Occipital lobe (tissue), 2 donors: ENCODE results near the gene OSBPL5. TPM values are rescaled to one million over a fixed set of nuclear protein-coding genes. Genes with fewer than 3 reads are reported as not detected.

Experiments
- DNase-seq: peaks from one replicate; lab custom pipeline; 2025; lab: John Stamatoyannopoulos, UW
- total RNA-seq: library from RNA; depleted of rRNA; stranded (reverse); fragments of >200 nt; gene quantifications from one replicate; pipeline ENCODE4 v1.2.3, GENCODE V29; 2014

The OSBPL5 gene
- total RNA-seq, 1 donor from 2014 or later = 31.2 TPM

GRCh38 chr11:3104961-3105790, 59.9 kb downstream of the OSBPL5 start:
- DNase-seq = no peak

DNA sequence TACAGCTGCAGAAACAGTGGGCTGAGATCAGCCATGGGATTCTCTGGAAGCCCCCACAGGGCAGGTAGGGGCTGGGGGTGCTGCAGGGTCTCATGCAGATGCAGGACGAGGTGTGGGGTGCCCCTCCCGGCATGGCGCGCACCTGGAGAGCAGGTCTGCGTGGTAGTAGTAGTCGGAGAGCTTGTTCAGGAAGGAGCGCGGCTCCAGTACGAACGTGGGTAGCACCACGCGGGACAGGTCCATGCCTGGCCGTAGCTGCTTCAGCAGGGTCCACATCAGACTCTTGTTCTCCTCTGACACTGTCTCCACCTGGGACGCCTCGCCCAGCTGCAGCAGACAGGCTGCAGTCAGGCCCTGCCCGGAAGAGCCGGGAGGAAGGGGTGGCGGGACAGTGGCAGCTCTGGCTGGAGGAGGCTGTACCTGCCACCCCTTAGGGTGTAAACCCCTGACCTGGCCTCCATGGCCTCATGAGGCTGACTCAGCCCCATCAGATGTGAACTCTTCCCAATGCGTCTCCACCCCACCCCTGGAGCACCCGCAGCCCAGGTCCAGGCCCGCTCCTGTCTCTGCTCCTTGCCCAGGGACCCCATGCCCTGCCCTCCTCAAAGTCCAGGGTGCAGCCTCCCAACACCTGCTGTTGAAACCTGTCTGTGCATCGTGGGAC, 60.9 kb downstream of the OSBPL5 start:
- DNase-seq = no peak

- no peak for DNase-seq
These were observed 62.0 kb downstream of the OSBPL5 start for GRCh38 chr11:3103076-3103475.

GRCh38 chr11:3102641-3102921, 62.5 kb downstream of the OSBPL5 start:
- DNase-seq = no peak

DNA sequence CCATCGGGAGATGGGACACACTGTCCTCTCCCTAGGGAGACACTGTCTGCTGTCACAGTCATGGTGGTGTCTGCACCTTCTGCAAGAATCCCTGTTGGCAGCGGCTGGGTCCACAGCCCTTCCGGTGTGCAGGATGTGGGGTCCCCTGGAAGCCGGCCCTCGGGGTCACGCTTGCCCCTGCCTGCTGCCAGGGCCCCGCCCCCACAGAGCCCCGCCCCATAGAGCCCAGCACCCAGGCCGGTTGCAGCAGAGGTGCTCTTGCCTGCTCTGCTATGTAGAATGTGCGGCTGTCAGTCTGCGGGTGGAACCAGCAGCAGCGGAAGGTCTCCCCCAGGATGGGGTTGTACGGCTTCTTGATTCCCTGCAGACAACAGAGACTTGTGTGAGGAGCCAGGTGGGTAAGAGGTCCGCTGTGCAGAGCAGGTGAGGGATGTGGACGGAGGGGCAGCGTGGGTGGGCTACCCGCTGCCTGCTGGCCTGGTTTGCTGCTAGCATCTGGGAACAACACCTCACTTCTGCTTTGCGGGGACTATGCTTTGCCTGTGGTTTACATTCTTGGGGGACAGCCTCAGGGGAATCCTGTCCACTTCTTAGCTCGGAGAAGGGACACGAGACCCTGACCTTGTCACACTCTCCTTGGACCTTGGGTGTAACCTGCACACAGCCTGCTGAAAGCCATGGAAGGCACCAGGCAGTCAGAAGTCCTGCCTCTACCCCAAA, 63.0 kb downstream of the OSBPL5 start:
- DNase-seq = no peak

DNA sequence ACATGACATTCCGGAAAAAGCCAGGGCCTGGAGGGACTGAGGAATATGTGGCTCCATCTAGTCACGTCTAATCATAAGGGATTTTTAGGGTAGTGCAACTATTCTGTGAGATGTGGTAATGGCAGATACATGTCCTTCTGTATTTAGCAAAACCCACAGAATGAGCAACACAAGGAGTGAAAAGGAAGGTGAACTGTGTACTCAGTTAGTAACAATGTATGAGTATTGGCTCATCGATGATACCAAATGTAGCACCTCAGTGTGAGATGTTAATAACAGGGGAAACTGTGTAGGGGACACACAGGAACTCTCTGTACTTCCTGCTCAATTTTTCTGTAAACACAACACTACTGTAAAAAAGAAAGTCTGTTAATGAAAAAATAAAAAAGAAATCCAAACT, 65.9 kb downstream of the OSBPL5 start:
- DNase-seq = no peak

GRCh38 chr11:3096909-3097530, 68.1 kb downstream of the OSBPL5 start:
- no peak for DNase-seq

DNA sequence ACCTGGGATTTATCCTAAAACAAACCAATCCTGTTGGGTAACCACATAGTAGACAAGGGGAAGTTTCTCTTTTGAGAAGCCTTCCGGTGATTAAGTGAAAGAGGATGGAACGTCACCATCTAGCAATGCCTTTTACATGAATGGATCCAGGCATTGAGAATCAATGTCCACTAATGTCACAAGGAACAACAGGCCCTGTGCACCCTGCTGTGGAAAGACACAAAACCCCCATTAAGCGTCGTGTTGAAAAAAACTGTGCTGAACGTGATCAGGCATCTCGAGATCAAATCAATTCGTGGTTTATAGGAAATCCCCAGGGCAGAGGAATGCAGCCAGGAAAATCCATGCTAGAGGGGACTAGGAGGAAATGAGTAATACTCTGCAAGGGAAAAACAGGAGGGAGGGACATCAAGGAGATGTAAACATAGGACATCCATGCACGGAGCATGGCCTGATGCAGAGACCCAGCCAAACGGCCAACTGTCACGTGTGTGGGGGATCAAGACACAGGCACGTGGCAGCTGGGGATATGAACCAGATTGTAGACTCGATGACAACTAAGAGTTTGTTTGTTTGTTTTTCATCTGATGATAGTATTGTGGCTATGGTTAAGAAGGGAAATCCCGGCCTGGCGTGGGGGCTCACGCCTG, 69.3 kb downstream of the OSBPL5 start:
- no peak for DNase-seq

DNA sequence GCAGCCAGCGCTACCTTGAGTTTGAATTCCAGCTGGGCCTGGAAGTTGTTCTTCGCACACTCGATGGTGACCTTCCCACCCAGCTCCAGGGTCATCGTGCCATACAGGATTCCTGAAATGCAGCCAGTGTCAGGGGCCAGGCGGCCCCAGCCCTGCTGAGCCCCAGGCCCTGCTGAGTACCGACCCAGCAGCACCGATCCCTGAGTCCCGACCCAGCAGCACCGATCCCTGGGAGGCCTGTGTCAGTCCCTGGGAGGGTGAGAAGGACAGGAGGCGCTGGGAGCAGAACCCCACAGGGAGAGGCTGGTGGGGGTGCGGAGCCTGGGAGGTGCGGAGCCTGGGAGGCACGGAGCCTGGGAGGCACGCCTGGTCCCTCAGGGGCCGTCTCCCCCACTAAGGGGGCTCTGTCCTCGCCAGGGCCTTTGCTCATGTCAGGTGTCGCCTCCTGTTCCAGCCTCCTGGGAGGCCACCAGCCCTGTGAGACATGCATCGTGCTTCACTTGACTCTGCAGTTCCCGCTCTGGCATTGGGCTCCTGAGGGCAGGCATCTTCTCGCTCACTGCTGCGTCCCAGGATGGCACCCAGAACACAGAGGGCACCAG, 70.8 kb downstream of the OSBPL5 start:
- no peak for DNase-seq

DNA sequence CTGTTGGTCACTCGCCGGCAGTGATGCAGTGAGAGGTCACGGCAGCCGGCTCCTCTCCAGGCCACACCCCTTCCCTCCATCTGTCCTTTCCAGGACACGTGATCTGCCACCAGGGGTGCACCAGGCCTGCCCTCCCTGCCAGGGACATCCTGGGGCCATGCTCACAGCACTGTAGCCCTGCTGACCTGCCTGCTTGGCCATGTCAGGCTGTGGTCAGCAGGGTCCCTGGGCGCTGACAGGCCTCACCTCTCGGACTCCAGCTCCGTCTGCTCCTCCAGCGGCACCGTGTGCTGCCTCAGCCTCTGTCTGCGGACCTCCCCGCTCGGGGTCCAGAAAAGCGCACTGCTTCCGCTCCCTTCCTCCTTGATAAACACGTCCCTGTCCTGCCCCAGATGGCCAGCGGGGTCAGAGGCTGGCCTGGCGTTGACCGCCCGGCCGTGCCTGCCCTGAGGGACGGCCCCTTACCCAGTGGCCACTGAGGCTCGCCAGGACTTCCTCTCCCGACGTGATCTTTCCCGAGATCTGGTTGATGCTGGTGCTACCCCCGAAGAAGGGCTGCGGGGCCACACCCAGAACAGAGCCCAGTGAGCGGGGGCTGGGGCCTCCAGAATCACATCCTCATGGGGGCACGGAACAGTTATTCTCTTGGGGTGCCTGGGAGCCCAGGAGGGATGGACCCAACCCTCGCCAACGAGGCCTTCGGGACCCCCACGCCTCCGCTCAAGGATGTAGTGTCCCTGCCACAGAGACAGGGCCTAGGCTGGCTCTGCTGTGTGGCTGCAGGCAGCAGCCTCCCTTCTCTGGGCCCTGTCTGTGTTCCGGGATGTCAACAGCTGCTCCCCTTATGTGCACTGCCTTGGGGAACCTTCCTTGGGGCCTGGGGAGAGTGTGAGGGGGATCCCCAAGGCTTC, 71.6 kb downstream of the OSBPL5 start:
- DNase-seq = no peak

DNA sequence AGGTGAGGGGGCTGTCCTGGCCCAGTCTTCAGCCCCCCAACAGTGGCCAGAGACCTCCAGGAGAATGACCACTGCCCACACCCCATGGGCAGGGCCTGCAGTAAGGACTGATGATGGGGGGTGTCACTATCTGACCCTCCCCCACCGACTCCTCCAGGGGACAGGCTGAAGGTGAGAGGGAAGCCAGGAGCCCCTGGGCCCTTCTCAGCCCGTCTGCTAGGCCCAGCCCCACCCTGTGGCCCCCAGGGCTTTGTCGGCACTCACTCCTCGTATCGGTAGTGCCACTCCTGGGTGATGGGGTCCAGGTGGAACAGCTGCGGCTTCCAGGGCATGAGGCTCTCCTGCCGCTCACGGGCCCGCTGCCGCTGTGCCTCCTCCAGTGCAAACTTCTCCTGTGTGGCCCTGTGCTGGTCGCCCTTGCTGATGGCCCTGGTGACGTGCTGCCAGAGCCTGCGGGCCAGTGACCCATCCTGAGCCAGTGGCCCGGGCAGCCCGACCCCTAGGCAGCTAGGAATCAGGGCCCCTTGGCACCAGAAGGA, 72.4 kb downstream of the OSBPL5 start:
- DNase-seq = no peak

DNA sequence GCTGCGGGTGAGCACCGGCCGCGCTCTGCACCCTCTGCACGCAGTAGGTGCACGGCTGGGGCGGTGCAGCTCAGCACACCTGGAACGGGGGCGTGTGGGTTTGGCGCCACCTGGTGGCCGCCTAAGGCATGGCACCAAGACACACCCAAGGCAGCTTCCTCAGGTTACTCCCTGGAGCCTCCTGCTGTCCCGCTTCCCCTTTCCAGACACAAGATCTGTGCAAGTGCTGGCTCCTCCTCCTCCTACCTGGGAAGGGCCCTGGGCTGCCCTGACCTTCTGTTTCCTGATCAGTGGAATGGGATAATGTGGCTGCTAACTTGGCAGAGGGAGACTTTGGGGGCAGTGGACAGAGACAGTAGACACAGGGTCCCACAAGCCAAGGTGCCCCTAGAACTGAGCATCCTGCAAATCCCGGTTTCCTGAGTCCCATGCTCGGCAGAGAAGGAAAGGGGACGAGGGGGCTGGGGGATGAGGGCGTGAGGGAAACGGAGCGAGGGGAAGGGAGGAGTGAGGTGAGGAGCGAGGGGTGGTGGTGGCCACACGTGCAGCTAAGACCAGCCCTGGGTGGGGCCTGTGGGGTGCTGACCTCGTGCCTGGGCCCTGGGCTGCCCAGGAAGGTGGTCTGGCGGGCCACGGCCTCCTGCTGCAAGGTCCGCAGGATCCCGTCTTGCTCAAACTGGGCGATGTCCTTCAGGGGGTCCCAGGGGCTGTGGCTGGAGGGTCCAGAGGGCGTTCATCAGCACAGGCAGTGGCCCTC, 73.1 kb downstream of the OSBPL5 start:
- peak; percentile 43 for DNase-seq

DNA sequence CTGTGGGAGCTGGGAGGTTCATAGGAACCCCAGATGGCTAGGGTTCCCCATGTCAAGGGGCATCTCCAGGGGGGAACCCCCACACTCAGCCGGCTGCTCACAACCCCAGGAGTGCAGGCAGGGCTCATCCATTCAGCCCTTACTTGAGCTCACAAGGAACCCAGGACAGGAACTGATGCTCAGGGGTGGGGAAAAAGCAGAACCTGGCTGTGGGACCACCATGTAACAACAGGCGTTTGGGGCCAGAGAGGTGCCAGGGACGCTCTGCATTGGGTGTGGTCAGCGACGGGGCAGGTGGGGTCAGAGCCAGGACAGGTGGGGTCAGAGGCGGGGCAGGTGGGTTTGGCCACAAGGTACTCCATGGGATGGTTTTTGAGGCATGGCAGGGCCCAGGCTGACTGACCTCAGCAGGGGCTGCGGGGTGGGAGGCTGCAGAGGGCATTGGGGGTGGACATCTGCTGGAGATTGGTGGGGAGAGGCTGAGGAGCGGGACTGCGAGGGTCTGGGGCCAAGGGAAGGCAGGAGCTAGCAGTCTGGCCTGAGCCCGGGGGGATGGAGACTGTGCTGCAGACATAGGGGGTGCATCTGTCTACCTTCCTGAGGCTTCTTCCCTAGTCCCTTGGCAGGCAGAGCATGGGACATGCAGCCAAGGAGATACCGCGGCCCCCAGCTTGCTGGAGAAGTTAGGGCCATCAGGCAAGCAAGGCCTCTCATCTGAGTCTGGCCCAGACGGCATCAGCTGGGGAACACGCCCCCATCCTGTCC, 73.8 kb downstream of the OSBPL5 start:
- DNase-seq = no peak

GRCh38 chr11:3090096-3090901, 74.8 kb downstream of the OSBPL5 start:
- DNase-seq = no peak

- DNase-seq = no peak
These were observed 75.7 kb downstream of the OSBPL5 start for GRCh38 chr11:3089236-3090061.

- DNase-seq = no peak
These were observed 76.3 kb downstream of the OSBPL5 start for GRCh38 chr11:3088806-3089205.
